ENCODE data around the gene ELF1.

ELF1 gene

DNA sequence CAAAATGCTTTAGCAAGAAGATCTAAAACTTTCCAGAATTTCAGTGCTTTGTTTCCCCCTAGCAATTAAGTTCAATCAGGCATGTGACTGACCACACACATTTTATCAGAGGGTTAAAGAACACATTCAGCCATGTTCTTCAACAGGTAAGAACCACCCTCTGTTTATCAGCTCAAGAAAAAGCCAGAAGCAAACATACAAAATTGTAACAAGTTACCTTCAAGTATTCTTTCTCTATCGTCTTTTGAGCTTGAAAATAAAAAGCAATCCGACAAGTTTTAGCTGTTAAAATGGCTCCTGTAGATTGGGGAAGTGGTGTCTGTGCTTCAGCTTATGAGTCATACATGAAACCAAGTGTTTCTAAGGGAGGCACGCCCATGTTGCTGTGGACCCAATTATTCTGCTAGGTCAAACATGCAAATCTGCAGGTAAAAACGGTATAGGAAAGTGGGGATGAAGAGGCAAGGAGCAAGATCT is at the start of gene ELF1:
Gene ELF1, minus strand, starts transcription at position 306 of the 477 bp plus-strand sequence. CDS start 37,262 bp downstream, outside the sequence.
- peaks cover 9% of the 10 kb centered on the region; the same call in 1 of the 2 replicates for H3K27me3 ChIP-seq (ENCODE audit: low read depth)
- H3K36me3 ChIP-seq (replicated peaks) = no peaks in the 10 kb centered on the region
- in situ Hi-C loops (cut with MboI; ENCODE audit: low sequenced_read_pairs) = no loop called here
- no peaks in the 10 kb centered on the region for H3K4me1 ChIP-seq
- DNase-seq (ENCODE audit: low spot score in 2 of 2) = no peak
- no peaks in the 10 kb centered on the region for H3K9me3 ChIP-seq
- no peak within 1 kb of the TSS for H3K4me3 ChIP-seq

DNA sequence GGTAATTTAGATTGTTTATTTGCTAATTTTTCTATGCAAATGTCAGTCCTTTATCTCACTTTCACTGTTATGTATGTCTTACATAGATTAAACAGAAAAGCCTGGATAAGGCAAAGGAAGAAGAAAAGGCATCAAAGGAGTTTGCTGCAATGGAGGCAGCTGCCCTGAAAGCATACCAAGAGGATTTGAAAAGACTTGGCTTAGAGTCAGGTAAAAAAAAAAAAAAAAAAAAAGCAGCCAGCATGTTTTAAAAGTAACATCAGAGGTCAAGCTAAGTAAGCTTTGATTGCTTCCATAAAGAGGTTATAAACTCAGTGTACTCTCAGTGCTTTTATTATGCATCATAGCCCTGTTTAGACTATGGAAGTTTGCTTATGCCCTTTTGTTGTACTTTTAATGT is 46.0 kb upstream of the ELF1 start:
- Histone ChIP-seq H3K27me3 (ENCODE audit: low read depth) (no peaks in the 10 kb centered on the region), H3K4me1 (peaks cover 33% of the 10 kb centered on the region), H3K9me3 (no peaks in the 10 kb centered on the region), H3K4me3 (no peak overlapping the region), H3K36me3 (replicated peaks) (0 out of 2 replicates have a peak, but pooled peaks cover 3% of the 10 kb centered on the region)
- in situ Hi-C loops (cut with MboI; ENCODE audit: low sequenced_read_pairs) = loop anchor here (10.0 kb wide), 1 partner anchor 250 kb away; the partner anchor contains the start of gene NAA16
- DNase-seq (ENCODE audit: low spot score in 2 of 2) = peak; percentile 51 to 93

- Histone ChIP-seq H3K36me3 (replicated peaks) (0 out of 2 replicates have a peak, but pooled peaks cover 3% of the 10 kb centered on the region), H3K9me3 (no peaks in the 10 kb centered on the region), H3K4me1 (peaks cover 33% of the 10 kb centered on the region), H3K4me3 (no peak overlapping the region), H3K27me3 (ENCODE audit: low read depth) (no peaks in the 10 kb centered on the region)
- peak in 1 of 2 experiments; percentile 44 for DNase-seq (ENCODE audit: low spot score in 2 of 2)
- in situ Hi-C loops (cut with MboI; ENCODE audit: low sequenced_read_pairs) = loop anchor here (10.0 kb wide), 1 partner anchor 250 kb away; the partner anchor contains the start of gene NAA16
Observed at GRCh38 chr13:41064493-41064892, 45.4 kb upstream of the ELF1 start.

- Histone ChIP-seq H3K4me3 (peak overlapping the region; percentile 82), H3K9me3 (no peaks in the 10 kb centered on the region), H3K4me1 (peaks cover 37% of the 10 kb centered on the region), H3K36me3 (replicated peaks) (no peaks in the 10 kb centered on the region), H3K27me3 (ENCODE audit: low read depth) (no peaks in the 10 kb centered on the region)
- in situ Hi-C loops (cut with MboI; ENCODE audit: low sequenced_read_pairs) = loop anchor here (10.0 kb wide), 1 partner anchor 253 kb away; the partner anchor contains the start of gene NAA16
- DNase-seq (ENCODE audit: low spot score in 2 of 2) = peak in 1 of 2 experiments; percentile 37
Observed at GRCh38 chr13:41061914-41062837, 43.1 kb upstream of the ELF1 start.

GRCh38 chr13:41061075-41061913 is 42.2 kb upstream of the ELF1 start, which contains the start of gene WBP4:
WBP4 (plus strand) TSS chr13:41061509; CDS start chr13:41061674, 165 bp downstream.
- peak; percentile 87 to 94 for DNase-seq (ENCODE audit: low spot score in 2 of 2)
- Histone ChIP-seq H3K9me3 (no peaks in the 10 kb centered on the region), H3K4me1 (peaks cover 37% of the 10 kb centered on the region), H3K36me3 (replicated peaks) (no peaks in the 10 kb centered on the region), H3K4me3 (peak within 1 kb of the TSS; percentile 82), H3K27me3 (ENCODE audit: low read depth) (no peaks in the 10 kb centered on the region)
- in situ Hi-C loops (cut with MboI; ENCODE audit: low sequenced_read_pairs) = loop anchor here (10.0 kb wide), 1 partner anchor 254 kb away; the partner anchor contains the start of gene NAA16

DNA sequence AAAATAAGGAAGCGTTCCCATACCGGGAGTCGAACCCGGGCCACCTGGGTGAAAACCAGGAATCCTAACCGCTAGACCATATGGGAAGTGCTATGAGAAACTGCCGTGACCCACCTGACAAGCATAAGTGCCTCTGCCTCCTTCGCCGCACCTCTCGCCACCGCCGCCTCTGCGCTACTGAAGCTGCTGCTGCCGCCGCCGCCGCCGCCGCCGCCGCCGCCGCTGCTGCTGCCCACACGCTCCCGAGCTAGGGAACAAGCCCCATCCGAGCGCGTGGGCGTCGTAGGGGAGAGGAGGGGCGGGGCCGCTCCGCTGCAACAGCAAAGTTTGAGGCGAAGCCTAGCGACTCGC is 41.6 kb upstream of the ELF1 start:
- H3K4me3 ChIP-seq = peak overlapping the region; percentile 82
- peak; percentile 83 to 90 for DNase-seq (ENCODE audit: low spot score in 2 of 2)
- H3K9me3 ChIP-seq = no peaks in the 10 kb centered on the region
- in situ Hi-C loops (cut with MboI; ENCODE audit: low sequenced_read_pairs) = loop anchor here (10.0 kb wide), 1 partner anchor 254 kb away; the partner anchor contains the start of gene NAA16
- H3K36me3 ChIP-seq (replicated peaks) = no peaks in the 10 kb centered on the region
- H3K27me3 ChIP-seq (ENCODE audit: low read depth) = no peaks in the 10 kb centered on the region
- peaks cover 32% of the 10 kb centered on the region for H3K4me1 ChIP-seq

DNA sequence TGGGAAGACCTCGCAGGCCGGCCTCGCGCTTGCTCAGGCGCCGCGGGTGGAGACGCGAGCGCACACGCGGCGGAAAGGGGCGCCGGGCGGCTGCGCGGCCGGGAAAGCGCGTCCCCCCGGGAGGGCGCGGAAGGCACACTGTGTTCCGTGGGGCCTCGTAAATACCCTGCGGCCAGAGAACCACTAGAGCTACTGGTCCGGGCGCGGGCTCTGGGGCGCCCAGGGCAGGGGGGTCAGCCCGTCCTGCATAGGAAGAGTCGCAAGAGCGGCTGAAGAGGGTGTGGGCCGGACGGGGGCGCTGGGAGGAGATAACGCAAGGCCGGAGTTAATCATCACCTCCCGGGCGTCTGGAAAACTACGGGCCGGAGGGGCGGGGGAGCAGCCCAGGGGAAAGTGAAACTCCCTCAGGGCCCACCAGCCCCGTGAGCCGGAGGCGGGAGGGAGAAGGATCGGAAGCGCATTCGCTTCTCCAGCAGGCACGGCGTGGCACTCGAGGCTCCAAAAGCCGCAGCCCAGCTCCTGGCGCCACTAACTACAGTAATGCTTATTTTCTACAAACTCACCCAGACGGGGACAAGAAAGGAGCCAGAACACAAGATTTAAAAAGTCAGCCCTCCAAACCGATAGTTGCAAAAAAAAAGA is 41.1 kb upstream of the ELF1 start:
- no peaks in the 10 kb centered on the region for H3K9me3 ChIP-seq
- H3K27me3 ChIP-seq (ENCODE audit: low read depth) = no peaks in the 10 kb centered on the region
- H3K36me3 ChIP-seq (replicated peaks) = no peaks in the 10 kb centered on the region
- DNase-seq (ENCODE audit: low spot score in 2 of 2) = peak; percentile 84 to 92
- in situ Hi-C loops (cut with MboI; ENCODE audit: low sequenced_read_pairs) = loop anchor here (10.0 kb wide), 1 partner anchor 255 kb away; the partner anchor contains the start of gene NAA16
- peak overlapping the region; percentile 82 for H3K4me3 ChIP-seq
- H3K4me1 ChIP-seq = peaks cover 29% of the 10 kb centered on the region

DNA sequence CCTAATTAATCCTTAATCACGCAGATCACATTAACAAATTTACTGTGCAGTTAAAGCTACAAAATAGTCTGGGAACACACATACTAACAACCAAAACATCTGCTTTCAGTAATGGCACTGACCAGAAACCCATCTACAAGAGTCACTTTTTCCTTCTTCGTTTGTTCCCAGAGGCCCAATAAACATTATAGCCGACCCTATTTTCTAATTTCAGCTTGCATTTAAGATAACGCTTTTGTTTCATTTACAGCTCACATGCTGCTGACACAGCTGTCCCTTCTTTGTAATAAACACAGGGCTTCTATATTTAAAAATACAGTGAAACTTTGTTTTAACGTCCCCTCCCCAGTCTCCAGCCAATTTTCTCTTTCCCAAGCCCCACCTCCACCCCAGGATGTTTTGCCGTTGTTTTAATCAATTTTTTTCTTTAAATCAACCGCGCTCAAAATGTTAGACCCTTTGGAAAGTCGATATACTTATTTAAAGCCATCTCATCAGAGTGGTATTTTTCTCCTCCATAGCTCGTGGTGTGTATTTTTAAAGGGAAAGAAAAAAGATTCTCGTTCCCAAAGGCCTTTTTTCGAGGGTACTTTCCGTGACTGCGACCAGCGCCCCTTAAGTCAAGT is 40.5 kb upstream of the ELF1 start:
- Histone ChIP-seq H3K4me1 (peaks cover 25% of the 10 kb centered on the region), H3K36me3 (replicated peaks) (no peaks in the 10 kb centered on the region), H3K4me3 (peak overlapping the region; percentile 82), H3K27me3 (ENCODE audit: low read depth) (no peaks in the 10 kb centered on the region), H3K9me3 (no peaks in the 10 kb centered on the region)
- no peak for DNase-seq (ENCODE audit: low spot score in 2 of 2)
- in situ Hi-C loops (cut with MboI; ENCODE audit: low sequenced_read_pairs) = loop anchor here (10.0 kb wide), 1 partner anchor 255 kb away; the partner anchor contains the start of gene NAA16

DNA sequence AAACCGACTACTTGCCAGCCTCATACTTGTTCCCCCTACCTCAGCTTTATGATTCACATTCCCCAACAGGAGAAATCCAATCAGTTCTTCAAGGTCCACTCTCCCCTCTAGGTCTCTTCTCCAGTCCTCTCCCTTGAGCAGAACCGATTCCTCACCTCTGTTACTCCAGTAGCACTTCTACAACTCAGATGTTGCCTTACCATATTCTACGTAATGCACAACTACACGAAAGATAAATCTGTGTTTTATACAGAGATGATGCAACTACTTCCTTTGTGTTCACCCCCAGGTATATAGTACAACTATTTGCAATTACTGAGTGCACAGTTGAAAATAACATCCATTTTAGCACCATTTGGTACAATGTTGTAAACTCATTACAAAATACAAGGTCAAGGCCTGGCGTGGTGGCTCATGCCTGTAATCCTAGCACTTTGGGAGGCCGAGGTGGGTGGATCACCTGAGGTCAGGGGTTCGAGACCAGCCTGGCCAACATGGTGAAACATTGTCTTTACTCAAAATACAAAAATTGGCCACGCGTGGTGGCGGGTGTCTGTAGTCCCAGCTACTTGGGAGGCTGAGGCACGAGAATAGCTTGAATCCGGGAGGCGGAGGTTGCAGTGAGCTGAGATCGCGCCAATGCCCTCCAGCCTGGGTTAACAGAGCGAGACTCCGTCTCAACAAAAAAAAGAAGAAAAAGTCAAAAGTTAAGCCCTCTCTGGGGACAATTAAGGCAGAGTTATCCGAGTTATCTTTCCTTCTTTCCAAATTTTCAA is 39.4 kb upstream of the ELF1 start:
- Histone ChIP-seq H3K36me3 (replicated peaks) (no peaks in the 10 kb centered on the region), H3K9me3 (no peaks in the 10 kb centered on the region), H3K4me3 (no peak overlapping the region), H3K27me3 (ENCODE audit: low read depth) (no peaks in the 10 kb centered on the region), H3K4me1 (peaks cover 15% of the 10 kb centered on the region)
- in situ Hi-C loops (cut with MboI; ENCODE audit: low sequenced_read_pairs) = no loop called here
- no peak for DNase-seq (ENCODE audit: low spot score in 2 of 2)

DNA sequence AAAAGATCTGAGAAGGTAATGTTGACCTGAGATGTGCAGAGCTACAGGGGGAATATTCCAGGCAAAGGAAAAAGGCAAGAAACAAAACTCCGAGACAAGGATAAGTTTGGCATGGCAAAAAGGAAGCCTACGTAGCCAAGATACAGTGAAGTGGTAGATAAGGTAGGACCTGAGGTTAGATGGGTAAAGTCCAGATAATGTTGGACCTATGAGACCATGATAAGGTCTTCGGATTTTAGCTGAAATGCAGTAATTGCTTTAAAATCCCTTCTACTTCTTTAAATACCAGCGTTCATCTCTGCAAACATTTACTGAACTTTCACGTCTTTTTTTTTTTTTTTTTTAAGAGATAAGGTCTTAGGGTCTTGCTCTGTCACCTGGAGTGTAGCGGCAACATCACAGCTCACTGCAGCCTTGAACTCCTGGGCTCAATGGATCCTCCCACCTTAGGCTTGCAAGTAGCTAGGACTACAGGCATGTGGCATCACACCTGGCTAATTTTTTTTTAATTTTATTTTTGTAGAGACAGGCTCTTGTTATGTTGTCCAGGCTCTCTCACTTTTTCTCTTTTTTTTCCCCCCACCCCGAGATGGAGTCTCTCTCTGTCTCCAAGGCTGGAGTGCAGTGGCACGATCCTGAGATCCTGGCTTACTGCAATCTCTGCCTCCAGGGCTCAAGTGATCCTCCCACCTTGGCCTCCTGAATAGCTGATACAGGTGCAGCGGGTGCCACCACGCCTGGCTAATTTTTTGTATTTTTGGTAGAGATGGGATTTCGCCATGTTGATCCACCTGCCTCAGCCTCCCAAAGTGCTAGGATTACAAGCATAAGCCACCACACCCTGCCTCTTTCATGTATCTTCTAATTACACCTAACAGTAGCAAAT is 38.0 kb upstream of the ELF1 start:
- no peak for DNase-seq (ENCODE audit: low spot score in 2 of 2)
- in situ Hi-C loops (cut with MboI; ENCODE audit: low sequenced_read_pairs) = no loop called here
- peaks cover 4% of the 10 kb centered on the region for H3K4me1 ChIP-seq
- no peaks in the 10 kb centered on the region for H3K36me3 ChIP-seq (replicated peaks)
- no peaks in the 10 kb centered on the region for H3K27me3 ChIP-seq (ENCODE audit: low read depth)
- no peak overlapping the region for H3K4me3 ChIP-seq
- no peaks in the 10 kb centered on the region for H3K9me3 ChIP-seq

DNA sequence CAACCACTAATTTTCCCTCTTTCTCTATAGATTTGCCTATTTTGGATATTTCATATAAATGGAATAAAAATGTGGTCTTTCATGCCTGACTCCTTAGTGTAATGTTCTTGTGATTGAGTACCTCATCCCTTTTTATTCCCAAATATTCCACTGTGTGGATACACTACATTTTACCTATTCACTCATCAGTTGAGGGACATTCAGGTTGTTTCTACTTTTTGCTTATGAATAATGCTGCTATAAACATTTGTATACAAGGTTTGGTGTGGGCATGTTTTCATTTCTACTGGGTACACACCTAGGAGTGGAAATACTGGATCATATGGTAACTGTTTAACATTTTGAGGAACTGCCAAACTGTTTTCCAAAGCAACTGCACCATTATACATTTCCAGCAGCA is 37.1 kb upstream of the ELF1 start:
- DNase-seq (ENCODE audit: low spot score in 2 of 2) = no peak
- in situ Hi-C loops (cut with MboI; ENCODE audit: low sequenced_read_pairs) = no loop called here
- H3K4me3 ChIP-seq = no peak overlapping the region
- no peaks in the 10 kb centered on the region for H3K27me3 ChIP-seq (ENCODE audit: low read depth)
- peaks cover 4% of the 10 kb centered on the region for H3K4me1 ChIP-seq
- H3K9me3 ChIP-seq = no peaks in the 10 kb centered on the region
- no peaks in the 10 kb centered on the region for H3K36me3 ChIP-seq (replicated peaks)

All from HAP-1 (cell line).